Measurements from ENCODE around the gene CSNK1A1. TPM values are rescaled to one million over a fixed set of nuclear protein-coding genes. Genes with fewer than 3 reads are reported as not detected.
A peak's percentile ranks its signal among the peaks of the same experiment; 100 is the strongest.

The CSNK1A1 gene
- total RNA-seq, 4 donors from 2014 or later = 159 to 260 (median 184) TPM

GRCh38 chr5:149498724-149499336 is 52.4 kb downstream of the CSNK1A1 start:
- H3K36me3 ChIP-seq = peaks cover 0 to 76% (median 27%) of the 10 kb centered on the region in 4 donors

DNA sequence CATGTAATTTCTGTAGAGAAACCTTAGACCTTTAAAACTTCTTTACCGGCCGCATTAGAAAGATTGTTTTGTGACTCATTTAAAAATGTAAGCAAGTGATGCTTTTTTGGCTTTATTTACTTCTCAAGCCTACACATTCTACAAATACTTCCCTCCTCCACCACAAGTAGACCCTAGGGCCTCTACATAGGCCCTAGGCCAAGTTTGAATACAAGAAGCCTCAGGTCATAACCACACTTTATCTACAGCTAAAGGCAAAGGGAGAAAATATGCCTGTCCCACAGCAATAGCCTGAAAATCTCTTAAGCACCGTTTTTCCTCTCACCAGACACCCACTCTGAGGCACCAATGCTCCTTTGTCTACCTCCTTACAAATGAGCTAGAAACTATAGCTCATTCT is 53.9 kb downstream of the CSNK1A1 start:
- peaks cover 0 to 62% (median 21%) of the 10 kb centered on the region in 4 donors for H3K36me3 ChIP-seq
- TF ChIP-seq POLR2A (IDR thresholded peaks at IDR 0.05) = no peak
- no peak for TF ChIP-seq EP300 (IDR thresholded peaks at IDR 0.05; ENCODE audit: low read depth)
- peak in 1 of 3 donors; percentile 4 for TF ChIP-seq POLR2AphosphoS5 (IDR thresholded peaks at IDR 0.05)
- TF ChIP-seq, protein P1, sequence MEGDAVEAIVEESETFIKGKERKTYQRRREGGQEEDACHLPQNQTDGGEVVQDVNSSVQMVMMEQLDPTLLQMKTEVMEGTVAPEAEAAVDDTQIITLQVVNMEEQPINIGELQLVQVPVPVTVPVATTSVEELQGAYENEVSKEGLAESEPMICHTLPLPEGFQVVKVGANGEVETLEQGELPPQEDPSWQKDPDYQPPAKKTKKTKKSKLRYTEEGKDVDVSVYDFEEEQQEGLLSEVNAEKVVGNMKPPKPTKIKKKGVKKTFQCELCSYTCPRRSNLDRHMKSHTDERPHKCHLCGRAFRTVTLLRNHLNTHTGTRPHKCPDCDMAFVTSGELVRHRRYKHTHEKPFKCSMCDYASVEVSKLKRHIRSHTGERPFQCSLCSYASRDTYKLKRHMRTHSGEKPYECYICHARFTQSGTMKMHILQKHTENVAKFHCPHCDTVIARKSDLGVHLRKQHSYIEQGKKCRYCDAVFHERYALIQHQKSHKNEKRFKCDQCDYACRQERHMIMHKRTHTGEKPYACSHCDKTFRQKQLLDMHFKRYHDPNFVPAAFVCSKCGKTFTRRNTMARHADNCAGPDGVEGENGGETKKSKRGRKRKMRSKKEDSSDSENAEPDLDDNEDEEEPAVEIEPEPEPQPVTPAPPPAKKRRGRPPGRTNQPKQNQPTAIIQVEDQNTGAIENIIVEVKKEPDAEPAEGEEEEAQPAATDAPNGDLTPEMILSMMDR (IDR thresholded peaks at IDR 0.05) = no peak
- no peaks in the 10 kb centered on the region for H3K9me3 ChIP-seq
- intact Hi-C loops (cut with DNase I; ENCODE audit: low total_unique reads) (no loop called here), in situ Hi-C loops (cut with MboI; ENCODE audit: low pct_ligation_motif_present in 1 of 4, low pct_unique_long_range_greater_than_20kb in 1 of 4, low sequenced_read_pairs in 3 of 4) (no loop called here)
- 51 to 62% methylated on average over 3 of the region's 3 CpGs for WGBS, 2 donors (ENCODE audit: low coverage in 1 of 2)
- DNase-seq = no peak
- peaks cover 0 to 26% (median 2%) of the 10 kb centered on the region in 4 donors for H3K4me1 ChIP-seq
- H3K27ac ChIP-seq = peak overlapping the region; percentile 60 to 71 (median 66)
- no peak overlapping the region for H3K4me3 ChIP-seq
- H3K27me3 ChIP-seq = no peaks in the 10 kb centered on the region

More at GRCh38 chr5:149498724-149499336, 52.4 kb downstream of the CSNK1A1 start:
- H3K4me1 ChIP-seq = peaks cover 0 to 26% (median 2%) of the 10 kb centered on the region in 4 donors
- peak overlapping the region in 3 of 4 donors; percentile 9 to 64 (median 11) for H3K27ac ChIP-seq
- no peak overlapping the region for H3K4me3 ChIP-seq
- H3K27me3 ChIP-seq = no peaks in the 10 kb centered on the region
- no peaks in the 10 kb centered on the region for H3K9me3 ChIP-seq
- WGBS, 2 donors (ENCODE audit: low coverage in 1 of 2) = 100% methylated on average over 1 of the region's 1 CpG
- no peak for TF ChIP-seq EP300 (IDR thresholded peaks at IDR 0.05; ENCODE audit: low read depth)
- peak in 1 of 3 donors; percentile 27 for TF ChIP-seq POLR2AphosphoS5 (IDR thresholded peaks at IDR 0.05)
- DNase-seq = no peak
- in situ Hi-C loops (cut with MboI; ENCODE audit: low pct_ligation_motif_present in 1 of 4, low pct_unique_long_range_greater_than_20kb in 1 of 4, low sequenced_read_pairs in 3 of 4) = no loop called here
- intact Hi-C loops (cut with DNase I; ENCODE audit: low total_unique reads) = no loop called here

GRCh38 chr5:149496917-149497316 is 54.3 kb downstream of the CSNK1A1 start:
- TF ChIP-seq POLR2AphosphoS5 (IDR thresholded peaks at IDR 0.05) (no peak), EP300 (IDR thresholded peaks at IDR 0.05; ENCODE audit: low read depth) (no peak), POLR2A (IDR thresholded peaks at IDR 0.05) (no peak)
- TF ChIP-seq, protein P1 (IDR thresholded peaks at IDR 0.05) = no peak
- Histone ChIP-seq H3K4me1 (peaks cover 0 to 26% (median 2%) of the 10 kb centered on the region in 4 donors), H3K27me3 (no peaks in the 10 kb centered on the region), H3K4me3 (no peak overlapping the region), H3K27ac (peak overlapping the region; percentile 60 to 71 (median 66)), H3K36me3 (peaks cover 0 to 61% (median 20%) of the 10 kb centered on the region in 4 donors), H3K9me3 (no peaks in the 10 kb centered on the region)
- 50 to 67% methylated on average over 2 of the region's 2 CpGs for WGBS, 2 donors (ENCODE audit: low coverage in 1 of 2)
- no peak for DNase-seq
- in situ Hi-C loops (cut with MboI; ENCODE audit: low pct_ligation_motif_present in 1 of 4, low pct_unique_long_range_greater_than_20kb in 1 of 4, low sequenced_read_pairs in 3 of 4) = no loop called here
- intact Hi-C loops (cut with DNase I; ENCODE audit: low total_unique reads) = no loop called here

DNA sequence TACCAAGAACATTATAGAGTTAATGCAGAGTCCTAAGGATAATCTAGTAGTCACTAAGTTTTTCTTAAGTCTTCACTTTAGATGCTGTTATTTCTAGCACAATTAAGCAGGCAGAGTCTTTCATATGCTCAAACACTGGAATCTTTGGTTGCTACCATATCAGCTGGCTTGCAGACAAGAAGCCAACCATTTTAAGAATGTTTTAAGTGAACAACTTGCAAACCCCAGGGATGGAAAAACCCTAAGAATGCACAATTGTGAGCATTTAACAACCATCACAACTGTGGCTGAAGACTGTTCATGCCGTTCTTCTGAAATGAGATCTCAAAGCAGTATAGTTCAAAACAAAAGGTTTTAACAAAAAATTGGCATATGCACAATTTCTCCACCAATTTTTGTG is 55.1 kb downstream of the CSNK1A1 start:
- Histone ChIP-seq H3K27ac (peak overlapping the region in 3 of 4 donors; percentile 34 to 71 (median 67)), H3K4me1 (peaks cover 0 to 26% (median 2%) of the 10 kb centered on the region in 4 donors), H3K4me3 (no peak overlapping the region), H3K36me3 (peaks cover 0 to 53% (median 18%) of the 10 kb centered on the region in 4 donors), H3K9me3 (no peaks in the 10 kb centered on the region), H3K27me3 (no peaks in the 10 kb centered on the region)
- TF ChIP-seq, protein P1 (IDR thresholded peaks at IDR 0.05) = no peak
- TF ChIP-seq POLR2AphosphoS5 (IDR thresholded peaks at IDR 0.05) = peak in 1 of 3 donors; percentile 5
- in situ Hi-C loops (cut with MboI; ENCODE audit: low pct_ligation_motif_present in 1 of 4, low pct_unique_long_range_greater_than_20kb in 1 of 4, low sequenced_read_pairs in 3 of 4) (no loop called here), intact Hi-C loops (cut with DNase I; ENCODE audit: low total_unique reads) (no loop called here)
- no peak for DNase-seq
- 75 to 100% methylated on average over 1 of the region's 1 CpG for WGBS, 2 donors (ENCODE audit: low coverage in 1 of 2)
